GM21723 (cell line): ENCODE results near the gene TC2N.
A peak's percentile ranks its signal among the peaks of the same experiment; 100 is the strongest.
"Not testable (repeated sequence)": the region's sequence is repeated elsewhere in the genome, so short reads cannot be mapped to it uniquely, and the experiment has no call there.

Experiments used
- ATAC-seq: cut with Tn5 transposase; IDR thresholded peaks from one replicate; pipeline ENCODE4 v1.9.1; 2021; ENCODE audit warnings: mild to moderate bottlenecking, moderate library complexity; ENCODE audit not compliant: unreplicated experiment

Gene TC2N

DNA sequence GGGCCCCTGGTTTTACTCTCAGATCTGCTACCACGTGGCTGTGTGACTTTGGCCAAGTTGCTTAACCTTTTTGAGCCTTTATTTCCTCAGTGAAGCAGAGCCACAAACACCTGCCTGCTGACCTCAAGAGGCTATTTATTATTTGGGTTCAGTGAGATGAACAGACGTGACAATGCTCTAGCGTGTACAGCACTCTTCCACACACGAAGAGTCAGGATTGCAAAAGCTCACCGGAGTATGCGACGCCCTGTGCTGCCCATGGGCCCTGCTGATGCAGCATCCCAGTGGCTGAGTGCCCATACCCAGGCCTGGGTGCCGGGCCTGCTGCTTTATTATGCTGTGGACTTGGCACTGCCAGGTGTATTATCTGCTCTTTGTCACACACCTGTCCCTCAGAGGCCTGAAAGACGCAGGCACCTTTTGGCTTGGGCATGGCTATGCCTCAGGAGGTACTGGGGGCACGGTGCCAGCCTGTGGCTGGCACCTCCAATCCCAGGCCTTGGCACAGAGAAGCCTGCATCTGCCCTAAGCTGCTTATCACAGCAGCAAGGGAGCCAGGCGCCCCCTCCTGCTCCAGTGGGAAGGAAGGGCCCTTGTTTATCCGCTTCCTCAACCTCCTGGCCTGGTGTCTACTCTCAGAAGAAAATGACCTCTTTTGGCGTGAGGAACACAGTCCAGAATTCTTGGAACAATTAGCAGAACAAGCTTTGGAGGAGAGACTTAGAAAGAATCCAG, 22.3 kb upstream of the TC2N start:
- no peak for ATAC-seq

DNA sequence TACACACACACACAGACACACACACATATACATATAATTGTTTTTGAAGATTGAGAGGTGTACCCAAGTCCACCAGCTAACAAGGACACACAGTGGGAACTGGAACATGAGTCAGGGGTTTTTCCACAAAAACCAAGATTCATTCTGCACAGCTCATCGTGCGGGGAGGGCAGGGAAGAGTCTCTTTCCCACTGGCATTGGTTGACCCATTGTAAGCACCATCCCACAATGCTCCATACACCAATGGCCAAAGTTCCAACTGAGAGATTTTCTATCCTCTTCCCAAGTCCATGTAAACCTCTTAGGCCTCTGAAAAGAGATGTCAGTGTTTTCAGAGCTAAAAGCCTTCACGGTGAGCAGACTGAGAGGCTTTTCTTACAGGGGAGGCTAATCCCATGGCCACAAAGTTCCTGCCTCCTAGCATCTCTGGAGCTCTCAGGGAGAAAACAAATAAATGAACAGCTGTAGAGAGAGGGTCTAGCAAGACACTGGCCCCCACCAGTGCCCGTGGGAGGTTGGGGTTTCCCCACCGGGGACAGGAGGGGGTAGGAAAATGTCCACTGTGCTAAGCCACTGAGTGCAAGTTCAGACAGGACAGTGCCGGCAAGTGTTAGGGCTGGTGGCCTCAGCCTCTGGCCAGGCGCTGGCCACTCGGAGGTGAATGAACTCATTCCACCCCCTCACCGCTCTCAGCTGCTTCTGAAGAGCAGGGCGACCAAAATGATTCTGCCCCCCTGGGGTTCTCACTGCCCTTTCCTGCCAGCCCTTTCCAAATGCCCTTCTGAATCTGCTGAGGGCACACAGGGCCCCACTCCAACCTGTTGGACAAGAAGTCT, 21.5 kb upstream of the TC2N start:
- no peak for ATAC-seq

DNA sequence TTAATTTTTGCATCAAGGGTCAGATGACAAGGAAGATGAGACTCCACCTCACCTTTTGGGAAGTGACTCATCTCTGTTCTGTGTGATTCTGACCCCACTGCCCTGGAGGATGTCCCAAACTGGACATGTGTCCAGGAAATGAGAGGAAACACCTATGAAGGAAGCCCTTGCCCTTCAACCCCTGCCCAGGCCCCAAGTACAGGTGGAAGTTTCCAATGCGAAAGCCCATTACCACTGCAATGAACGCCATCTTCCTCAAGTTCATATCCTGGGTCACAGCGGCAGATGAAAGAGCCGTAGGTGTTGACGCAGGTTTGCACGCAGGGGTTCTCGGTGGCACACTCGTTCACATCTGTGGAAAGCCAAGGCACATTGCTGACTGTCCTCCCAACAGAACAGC, 19.6 kb upstream of the TC2N start:
- ATAC-seq = no peak

DNA sequence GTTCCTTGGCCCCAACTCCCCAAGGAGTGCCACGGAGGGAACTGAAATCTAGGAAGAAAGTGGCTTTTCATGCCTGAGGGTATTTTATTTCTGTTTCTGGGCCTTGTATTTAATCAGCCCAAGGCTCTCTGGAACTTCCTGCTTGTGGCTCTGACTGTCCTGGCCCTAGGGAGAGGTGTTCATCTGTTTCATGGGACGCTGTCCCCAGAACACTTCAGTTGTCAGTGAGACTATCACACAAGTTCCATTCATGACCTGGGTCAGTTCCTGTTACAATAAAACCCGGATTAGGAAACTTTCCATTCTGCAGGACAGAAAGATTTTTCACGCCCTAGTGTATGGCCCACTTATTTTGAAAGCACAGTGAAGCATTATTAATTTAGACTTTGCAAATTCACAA, 18.5 kb upstream of the TC2N start:
- no peak for ATAC-seq

DNA sequence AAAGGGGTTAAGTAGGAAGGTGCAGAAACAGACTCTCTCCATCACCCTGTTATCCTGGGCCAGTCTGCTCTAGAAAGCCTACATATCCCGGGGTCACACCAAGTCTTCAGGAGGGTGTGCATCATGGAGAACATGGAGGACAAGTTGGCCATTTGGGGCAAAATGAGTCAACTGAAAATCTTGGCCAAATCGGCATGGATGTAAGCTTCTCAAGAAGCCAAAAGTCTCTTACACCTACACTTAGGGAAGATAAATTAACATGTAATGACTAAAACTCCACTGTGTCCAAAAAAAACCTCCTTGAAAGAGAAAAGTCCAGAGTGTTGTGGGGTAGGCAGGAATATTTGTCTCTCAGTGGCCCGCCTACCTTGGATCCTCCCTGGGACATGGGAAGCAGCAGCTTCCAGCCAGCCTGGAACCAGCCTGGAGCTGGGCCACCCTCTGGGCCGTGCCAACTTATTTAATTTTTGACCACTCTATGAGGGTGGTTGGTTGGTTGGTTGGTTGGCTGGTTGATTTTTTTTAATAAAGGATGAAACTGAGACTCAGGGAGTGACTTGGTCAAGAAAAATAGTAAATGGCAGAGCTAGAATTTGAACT, 17.9 kb upstream of the TC2N start:
- no peak for ATAC-seq

DNA sequence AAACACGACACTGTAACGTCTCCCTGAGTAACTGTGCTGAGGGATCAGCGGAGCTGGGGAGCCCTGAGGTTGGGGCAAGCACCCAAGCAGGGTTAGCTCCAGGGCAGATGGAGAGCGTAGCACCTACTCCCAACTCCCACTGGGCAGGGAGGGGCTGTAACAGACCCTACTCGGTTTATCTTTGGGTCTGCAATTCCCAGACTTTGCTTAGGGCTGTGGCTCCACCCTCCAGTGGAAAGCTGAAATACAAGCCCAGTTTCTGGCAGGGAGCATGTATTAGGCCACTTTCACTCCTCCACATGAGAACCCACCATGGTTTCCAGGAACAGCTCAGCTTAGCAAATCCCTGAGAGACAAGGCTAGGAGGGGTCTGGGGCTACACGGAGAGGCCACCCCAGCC, 17.3 kb upstream of the TC2N start:
- ATAC-seq = no peak

DNA sequence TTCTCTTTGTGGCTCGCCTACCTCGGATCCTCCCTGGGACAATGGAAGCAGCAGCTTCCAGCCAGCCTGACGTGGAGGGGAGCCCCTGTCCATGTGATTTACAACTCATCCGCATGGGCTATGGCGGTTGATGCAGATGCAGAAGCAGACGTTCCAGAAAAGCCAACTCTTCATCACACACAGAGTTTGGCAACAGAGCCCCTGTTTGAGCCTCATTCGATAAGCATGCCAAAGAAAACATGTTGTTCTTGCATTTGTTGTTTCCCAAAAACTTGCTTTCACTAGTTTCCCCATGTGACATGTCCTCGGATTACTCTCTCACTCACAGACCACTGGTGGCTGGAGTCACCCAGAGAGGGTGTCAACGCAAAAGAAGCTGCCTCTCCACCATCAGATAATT, 16.4 kb upstream of the TC2N start:
- no peak for ATAC-seq

DNA sequence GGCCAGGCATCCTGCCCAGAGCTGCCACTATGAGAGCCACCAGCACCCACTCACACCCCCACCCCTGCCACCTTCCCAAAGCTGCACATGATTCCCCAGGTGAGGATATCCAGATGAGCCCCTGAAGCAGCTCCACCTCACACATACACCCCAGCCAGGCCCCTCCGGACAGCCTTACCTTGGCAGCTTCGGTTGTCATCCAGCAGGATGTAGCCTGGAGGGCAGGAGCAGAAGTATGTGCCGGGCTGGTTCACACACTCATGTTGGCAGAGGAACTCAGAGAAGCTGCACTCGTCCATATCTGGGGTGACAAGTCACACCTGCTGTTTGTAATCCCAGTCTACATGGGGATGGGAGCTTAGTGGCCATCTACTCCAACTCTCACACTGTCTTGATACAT, 15.4 kb upstream of the TC2N start:
- ATAC-seq = no peak

DNA sequence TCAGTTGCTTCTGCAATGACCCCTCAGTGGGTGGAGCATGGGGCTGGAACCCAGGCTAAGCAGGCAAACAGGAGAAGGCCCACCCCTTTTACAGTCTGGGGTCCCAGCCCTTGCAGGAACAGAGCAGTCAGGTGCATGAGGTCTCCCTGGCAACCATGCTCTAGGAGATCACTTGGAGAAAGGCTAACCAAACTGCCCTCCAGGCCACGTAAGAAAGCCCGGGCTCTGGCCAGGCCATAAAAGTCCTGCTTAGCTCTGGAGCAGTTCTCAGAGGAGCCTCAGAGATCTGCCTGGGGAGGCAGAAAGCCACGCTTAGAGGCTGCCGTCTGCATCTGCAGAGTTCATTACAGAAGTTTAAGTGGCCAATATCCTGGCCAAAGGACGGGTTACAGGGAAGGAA, 15.0 kb upstream of the TC2N start:
- no peak for ATAC-seq

DNA sequence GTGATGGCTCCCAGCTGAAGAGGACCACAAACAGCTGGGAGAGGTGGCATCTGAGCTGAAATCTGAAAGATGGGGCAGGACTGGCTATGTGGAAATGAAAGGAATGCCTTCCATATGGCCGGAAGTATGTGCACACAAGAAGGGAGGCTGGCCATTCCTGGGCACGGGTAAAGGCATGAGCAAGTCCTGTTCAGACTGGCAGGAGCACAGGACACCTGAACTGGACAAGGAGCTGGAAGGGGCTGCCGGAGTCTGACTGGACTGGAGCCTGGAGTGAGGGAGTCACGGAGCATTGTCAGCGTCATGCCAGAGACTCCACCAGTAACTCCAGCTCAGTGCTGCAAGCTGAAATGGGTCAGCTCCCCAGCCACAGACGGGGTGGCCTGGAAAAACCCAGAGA, 11.9 kb upstream of the TC2N start:
- ATAC-seq = no peak

DNA sequence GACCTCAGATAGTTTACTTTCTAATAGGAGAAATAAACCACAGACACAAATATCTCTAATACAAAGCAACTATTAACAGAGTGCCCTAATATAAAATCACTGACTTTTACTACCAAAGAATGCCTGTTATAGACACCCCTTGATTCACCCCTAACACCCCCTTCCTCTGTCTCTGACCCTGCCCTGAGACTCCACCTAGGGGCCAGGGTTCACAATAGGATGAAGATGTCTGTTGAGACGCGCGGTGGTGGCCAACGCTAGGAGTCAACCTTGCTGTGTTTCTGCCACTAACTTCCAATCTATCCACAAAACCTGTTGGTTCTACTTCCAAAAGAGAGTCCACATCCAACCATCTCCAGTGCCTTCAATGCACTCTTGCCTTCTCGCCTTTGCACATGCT, 10.9 kb upstream of the TC2N start:
- ATAC-seq = no peak

DNA sequence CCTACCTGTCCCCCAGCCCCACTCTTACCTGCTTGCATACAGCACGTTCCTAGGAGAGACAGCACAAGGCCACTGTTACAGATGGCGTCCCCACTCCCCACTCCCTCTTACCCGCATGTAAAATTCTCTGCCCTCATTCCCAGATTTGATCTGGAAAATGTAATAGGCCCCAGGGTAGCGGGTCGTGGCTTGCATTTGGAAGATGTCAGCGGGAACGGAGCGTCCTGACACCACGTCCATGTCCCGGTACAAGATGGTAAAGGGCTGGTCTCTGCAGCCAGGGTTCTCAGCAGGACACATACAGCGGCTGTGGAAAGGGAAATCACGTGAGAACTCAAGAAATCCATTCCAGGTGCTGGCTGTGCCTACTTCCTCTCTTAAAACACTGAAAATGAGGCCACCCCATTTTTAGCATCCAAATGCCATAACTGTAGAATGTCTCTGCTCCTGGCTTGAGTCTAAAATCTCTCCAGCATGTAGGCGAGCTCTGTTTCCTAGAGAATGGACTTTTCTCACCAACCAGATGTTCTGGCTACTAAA, 10.1 kb upstream of the TC2N start:
- no peak for ATAC-seq

DNA sequence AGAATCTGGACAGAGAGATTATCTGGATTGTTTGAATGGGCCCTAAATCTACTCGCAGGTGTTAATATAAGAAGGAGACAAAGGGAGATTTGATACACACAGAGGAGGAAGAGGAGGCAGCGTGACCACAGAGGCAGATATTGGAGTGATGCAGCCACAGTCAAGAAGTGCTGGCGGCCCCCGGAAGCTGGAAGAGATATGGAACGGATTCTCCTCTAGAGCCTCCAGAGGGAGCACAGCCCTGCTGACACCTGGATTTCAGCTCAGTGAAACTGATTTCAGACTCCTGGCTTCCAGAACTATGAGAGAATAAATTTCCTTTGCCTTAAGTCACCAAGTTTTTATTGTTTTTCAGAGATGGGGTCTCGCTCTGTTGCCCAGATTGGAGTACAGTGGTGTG, 9.2 kb upstream of the TC2N start:
- no peak for ATAC-seq

DNA sequence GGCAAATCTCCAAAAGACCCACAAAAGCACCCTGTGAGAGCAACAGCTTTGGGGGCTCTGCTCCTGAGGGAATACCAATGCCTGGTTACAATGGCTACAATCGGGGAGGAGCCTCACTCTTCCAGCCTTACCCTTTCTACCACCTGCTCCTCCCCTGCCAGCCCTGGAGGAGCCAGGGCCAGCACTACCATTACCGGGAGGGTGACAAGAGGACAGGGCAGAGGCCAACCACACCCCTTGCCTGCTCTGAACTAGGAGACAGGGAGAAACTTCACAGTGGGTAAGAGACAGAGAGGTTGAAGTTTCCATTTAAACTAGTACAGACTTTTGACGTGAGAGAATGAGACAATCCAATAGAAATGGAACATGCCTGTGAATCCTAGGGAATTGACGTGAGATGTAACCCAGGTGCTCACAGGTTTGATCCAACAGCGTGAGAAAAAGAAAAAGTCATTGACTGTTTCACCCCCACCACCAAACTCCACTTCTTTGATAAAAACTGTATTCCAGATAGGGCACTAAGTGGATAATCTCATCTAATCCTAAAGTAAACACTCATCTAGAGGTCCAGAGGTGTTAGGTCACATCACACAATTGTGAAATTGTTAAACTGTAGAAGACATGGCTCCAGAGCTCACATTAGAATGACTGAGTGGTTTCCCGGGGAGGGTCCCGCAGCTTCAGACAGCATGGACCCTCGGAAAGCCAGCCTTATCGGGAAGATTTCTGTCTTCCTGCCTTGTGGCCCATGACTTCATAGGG, 8.4 kb upstream of the TC2N start:
- ATAC-seq = no peak

DNA sequence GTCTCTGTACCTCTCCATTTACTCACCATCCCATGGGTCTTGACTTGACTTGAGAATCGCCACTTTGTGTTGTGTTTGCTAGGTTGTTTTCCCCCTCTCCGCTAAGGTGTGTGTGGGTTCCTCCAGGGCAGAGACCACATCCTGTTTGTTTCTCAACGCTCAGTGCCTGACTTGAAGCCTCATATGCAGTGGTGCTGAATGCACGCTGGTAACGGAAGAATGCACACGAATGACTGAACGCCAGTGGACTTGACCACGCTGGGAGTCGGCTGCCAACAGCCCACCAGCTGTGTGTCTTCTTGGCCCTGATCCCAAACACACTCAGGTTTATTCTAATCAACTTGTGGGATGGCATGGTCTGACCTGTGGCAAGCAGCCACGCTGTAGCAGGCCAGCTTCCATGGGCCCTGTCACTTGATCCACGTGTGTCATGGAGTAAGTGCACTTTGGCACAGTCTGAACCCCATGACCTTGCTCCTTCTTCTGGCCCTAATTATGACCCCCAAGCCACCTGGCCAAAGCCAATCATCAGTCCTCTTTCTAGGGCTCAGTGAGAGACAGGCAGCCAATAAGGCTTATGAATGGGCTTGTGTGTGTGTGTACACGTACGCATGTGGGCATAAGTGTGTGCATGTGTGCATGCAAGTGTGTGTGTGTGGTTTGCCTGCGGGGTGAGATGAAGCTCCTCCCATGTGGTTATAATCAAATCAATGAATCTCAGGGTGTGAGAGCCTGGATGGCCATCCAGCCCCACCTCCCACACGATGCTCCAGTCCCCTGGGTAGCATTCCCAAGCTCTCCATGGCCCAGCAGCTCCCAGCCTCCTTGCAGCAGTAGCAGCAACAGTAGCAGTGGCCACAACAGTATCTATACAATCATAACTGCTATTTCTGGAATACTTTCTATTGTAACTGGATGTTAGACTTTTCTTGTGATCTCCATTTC, 6.4 kb upstream of the TC2N start:
- ATAC-seq = peak; percentile 73

DNA sequence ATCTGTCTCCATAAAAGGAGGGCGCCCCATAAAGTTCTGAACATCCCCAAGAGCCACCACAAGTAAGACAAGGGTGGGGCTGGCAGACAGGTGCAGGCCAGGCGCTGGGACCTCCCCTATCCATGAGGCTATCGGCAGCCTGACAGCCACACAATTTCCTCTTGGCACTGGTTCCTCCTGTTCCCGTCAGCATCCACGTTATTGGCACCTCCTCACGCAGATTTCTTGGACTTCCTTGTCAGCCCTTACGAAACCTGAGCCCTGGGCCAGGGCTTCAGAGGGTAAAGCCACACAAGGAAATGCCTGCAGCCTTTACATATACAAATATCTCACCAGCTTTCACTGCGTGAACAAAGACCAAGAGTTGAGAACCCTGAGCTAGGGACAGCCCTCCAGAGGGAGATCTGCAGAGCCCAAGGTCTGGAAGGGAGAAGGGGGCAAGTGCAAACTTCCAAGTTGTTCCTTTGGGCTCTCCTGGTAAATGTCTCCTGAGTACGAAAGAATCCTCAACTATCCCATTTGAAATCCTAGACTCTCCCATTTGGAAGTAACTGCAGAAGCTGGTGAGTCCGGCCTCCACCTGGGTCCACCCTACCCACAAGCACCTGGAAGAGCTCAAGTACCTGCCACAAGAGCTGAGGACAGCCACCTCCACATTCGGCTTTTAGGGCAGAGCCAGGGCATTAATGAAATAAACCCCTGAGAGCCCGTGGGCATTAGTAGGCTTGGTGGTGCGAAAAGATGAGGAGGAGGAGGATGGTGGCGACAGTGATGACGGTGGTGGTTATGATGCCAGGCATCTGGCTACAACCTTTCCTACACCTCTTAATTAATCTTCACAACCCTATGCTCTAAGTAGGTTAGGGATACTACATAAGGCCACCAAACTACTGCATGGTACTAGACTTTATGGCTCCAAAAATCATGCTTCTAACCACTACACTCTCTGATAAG, 5.5 kb upstream of the TC2N start:
- ATAC-seq = peak; percentile 20

DNA sequence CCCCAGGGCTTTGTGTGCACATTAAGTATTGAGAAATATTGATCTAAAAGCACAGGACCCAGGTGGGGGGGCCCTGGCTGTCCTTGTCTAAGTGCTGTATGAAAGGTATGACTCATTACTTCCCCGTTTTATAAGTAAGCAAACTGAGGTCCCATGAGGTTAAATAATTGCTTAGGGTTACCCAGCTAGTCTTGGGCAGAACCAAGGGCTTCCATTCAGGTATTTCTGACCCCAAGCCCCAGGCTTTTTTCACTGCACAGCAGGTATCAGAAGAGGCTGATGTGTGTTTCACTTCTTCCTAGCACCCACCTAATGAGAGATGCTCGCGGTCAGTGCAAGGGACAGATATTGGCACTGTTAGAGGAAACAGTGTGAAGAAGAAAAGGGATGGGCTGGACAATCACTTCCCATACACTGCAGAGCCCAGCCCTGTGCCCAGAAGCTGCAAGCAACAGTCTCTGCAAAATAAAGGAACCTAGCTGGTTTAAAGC, 4.7 kb upstream of the TC2N start:
- no peak for ATAC-seq

DNA sequence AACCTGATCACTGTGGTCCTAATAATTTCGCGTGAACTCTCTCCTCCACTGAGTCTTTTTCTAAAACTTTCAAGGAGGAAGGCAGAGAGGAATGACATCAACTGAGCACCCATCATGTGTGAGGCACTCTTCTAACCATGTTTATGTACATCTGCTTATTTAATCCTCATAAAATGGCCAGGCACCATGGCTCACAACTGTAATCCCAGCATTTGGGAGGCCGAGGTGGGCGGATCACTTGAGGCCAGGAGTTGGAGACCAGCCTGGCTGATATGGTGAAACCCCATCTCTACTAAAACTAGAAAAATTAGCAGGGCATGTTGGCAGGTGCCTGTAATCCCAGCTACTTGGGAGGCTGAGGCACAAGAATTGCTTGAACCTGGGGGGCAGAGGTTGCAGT, 4.1 kb upstream of the TC2N start:
- not testable (repeated sequence) for ATAC-seq

DNA sequence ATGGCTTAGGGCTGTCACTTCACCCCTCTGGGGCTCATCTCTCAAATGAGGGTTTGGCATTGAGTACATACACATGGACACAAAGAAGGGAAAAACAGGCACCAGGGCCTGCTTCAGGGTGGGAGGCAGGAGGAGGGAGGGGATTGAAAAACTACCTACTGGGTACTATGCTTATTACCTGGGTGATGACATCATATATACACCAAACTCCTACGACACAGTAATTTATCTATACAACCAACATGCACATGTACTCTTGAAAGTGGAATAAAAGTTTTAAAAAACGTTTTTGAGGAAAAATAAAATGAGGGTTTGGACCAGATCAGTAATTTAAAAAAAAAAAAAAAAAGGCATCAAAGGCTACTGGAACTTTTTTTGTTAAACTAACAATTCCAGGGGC, 3.6 kb upstream of the TC2N start:
- no peak for ATAC-seq
